ENCODE data around the gene KCNIP4. TPM values are rescaled to one million over a fixed set of nuclear protein-coding genes. Genes with fewer than 3 reads are reported as not detected.

Gene KCNIP4
- total and polyA plus RNA-seq, 9 of the 15 experiments (the other 6 are each of a cell fraction or from before 2014, with no cell fraction given): 0.25 to 0.41 TPM; not detected in 7

DNA sequence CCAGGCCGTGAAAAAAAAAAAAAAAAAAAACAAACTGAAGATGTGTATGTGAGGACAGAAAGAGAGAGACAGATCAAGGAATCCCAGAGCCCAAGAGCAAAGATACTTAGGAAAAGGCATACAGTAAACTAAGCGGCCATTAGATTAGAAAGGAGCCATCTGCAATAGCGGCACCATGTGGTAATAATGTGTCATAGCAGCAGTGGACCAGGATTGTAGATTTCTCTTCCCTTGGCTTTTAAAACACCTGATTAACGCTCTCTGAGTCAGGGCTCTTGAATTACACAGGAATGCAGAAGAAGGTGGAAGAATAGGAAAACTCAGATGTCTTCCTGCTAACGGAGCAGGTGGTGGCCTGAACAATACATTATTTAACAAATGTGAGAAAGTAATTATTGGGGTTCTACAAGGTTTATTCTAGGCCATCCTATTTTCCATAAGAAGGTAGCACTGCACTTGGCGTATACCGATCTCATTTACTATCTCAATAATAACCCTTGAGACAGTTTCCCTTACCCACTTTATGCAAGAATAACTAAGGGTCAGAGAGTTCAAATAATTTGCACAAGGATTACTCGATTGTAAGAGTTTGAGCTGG, 182.7 kb downstream of the KCNIP4 start (continued):
- TF ChIP-seq YY1 (IDR thresholded peaks at IDR 0.05; ENCODE audit: borderline replicate concordance in 1 of 3, control insufficient read depth in 1 of 3, extremely low read depth in 1 of 3, insufficient read depth in 3 of 3, insufficient read length in 1 of 3, insufficient replicate concordance in 2 of 3, low read depth in 1 of 3, low read length in 2 of 3) (peak in 2 of 3 experiments; percentile 12 to 61), POLR2A (conservative IDR thresholded peaks at IDR 0.05) (no peak), ZNF41 (CRISPR knock-in tag; conservative IDR thresholded peaks at IDR 0.05) (no peak), CBX1 (IDR thresholded peaks at IDR 0.05; ENCODE audit: low read depth) (no peak), STAT5B (CRISPR knock-in tag; IDR thresholded peaks at IDR 0.05) (no peak)

DNA sequence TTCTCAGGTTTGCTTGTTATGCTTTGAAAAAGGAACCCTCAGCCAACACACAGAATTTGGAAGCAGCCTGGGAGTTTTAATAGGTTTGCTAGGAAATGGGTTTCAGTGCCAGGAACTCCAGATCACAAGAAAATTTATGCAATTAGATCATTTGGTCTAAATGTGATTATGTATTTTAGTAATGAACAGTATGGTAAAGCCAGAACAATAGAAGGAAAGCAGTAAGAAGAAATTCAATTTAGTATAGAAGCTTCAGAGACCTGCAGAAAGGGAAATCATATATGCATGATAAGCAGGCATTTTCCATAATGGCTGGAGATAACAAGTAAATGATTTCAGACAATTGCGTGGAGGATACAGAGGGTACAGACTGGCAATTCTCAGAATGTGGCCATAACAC, 184.7 kb downstream of the KCNIP4 start:
- in situ Hi-C loops (cut with MboI): loop anchor here (25.0 kb wide), 1 partner anchor 1352 kb away; no protein-coding TSS in a partner anchor
- no peak for FAIRE-seq
- no peak overlapping the region for H3K9ac ChIP-seq (ENCODE audit: insufficient read depth in 1 of 2, low read depth in 2 of 2, low read length in 2 of 2)
- H3K4me1 ChIP-seq (replicated peaks in 1 of 2; ENCODE audit: control insufficient read depth in 2 of 2, insufficient read depth in 2 of 2, low read length in 2 of 2): no peaks in the 10 kb centered on the region
- ChIA-PET POLR2A (no interaction called here), CTCF (ENCODE audit: low intra/inter-chr PET ratio) (no interaction called here)
- BruUV-seq (replicated peaks): no TSS peak
- H3K9me3 ChIP-seq (replicated peaks; ENCODE audit: control insufficient read depth, insufficient read depth, low read depth, low read length): no peaks in the 10 kb centered on the region; the same call in 1 of the 2 replicates
- no peak for DNase-seq (ENCODE audit: extremely low read depth in 1 of 4, low spot score in 3 of 4)
- no peak overlapping the region for H3K4me2 ChIP-seq (ENCODE audit: insufficient read depth, low read length)
- ATAC-seq: no peak
- 0% methylated on average over 1 of the region's 1 CpG for WGBS (ENCODE audit: insufficient coverage, low coverage, missing lambda C conversion rate)
- TF ChIP-seq SAFB2 (IDR thresholded peaks at IDR 0.05; ENCODE audit: borderline replicate concordance, low read depth, low read length, severe bottlenecking): no peak
- TF ChIP-seq KAT2B (IDR thresholded peaks at IDR 0.05; ENCODE audit: low read depth, low read length): no peak
- TF ChIP-seq, protein P1, sequence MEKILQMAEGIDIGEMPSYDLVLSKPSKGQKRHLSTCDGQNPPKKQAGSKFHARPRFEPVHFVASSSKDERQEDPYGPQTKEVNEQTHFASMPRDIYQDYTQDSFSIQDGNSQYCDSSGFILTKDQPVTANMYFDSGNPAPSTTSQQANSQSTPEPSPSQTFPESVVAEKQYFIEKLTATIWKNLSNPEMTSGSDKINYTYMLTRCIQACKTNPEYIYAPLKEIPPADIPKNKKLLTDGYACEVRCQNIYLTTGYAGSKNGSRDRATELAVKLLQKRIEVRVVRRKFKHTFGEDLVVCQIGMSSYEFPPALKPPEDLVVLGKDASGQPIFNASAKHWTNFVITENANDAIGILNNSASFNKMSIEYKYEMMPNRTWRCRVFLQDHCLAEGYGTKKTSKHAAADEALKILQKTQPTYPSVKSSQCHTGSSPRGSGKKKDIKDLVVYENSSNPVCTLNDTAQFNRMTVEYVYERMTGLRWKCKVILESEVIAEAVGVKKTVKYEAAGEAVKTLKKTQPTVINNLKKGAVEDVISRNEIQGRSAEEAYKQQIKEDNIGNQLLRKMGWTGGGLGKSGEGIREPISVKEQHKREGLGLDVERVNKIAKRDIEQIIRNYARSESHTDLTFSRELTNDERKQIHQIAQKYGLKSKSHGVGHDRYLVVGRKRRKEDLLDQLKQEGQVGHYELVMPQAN (IDR thresholded peaks at IDR 0.05; ENCODE audit: borderline replicate concordance): no peak
- TF ChIP-seq DIDO1 (tag; IDR thresholded peaks at IDR 0.05; ENCODE audit: low read depth): no peak
- no peak for TF ChIP-seq MYC (IDR thresholded peaks at IDR 0.05; ENCODE audit: low read depth, low read length)
- TF ChIP-seq MYC (CRISPR knock-in tag; IDR thresholded peaks at IDR 0.05; ENCODE audit: borderline replicate concordance, low read depth): no peak
- TF ChIP-seq POLR3G (IDR thresholded peaks at IDR 0.05; ENCODE audit: extremely low read depth, insufficient read length, insufficient replicate concordance): no peak
- H3K9me1 ChIP-seq (ENCODE audit: control insufficient read depth, insufficient read depth, low read length): no peaks in the 10 kb centered on the region
- intact Hi-C loops (cut with micrococcal nuclease): loop anchor here (10.0 kb wide), 1 partner anchor 1469 kb away; no protein-coding TSS in a partner anchor
- H3K79me2 ChIP-seq (ENCODE audit: control insufficient read depth, insufficient read depth, low read length): no peaks in the 10 kb centered on the region
- H3K27me3 ChIP-seq (ENCODE audit: control insufficient read depth in 2 of 2, insufficient read depth in 2 of 2, low read length in 2 of 2): no peaks in the 10 kb centered on the region
- H2AFZ ChIP-seq (ENCODE audit: low read depth, low read length): no peak overlapping the region
- H3K4me3 ChIP-seq: no peak overlapping the region
- no peak overlapping the region for H3K27ac ChIP-seq (ENCODE audit: extremely low read depth, low read depth, low read length)
- no peaks in the 10 kb centered on the region for H3K36me3 ChIP-seq (ENCODE audit: control insufficient read depth, insufficient read depth, low read length)
- no peaks in the 10 kb centered on the region for H4K20me1 ChIP-seq (replicated peaks; ENCODE audit: control insufficient read depth, insufficient read depth, low read length)
